ENCODE data around the gene TMEM175. TPM values are rescaled to one million over a fixed set of nuclear protein-coding genes. Genes with fewer than 3 reads are reported as not detected.

The TMEM175 gene
- total RNA-seq, 1 donor from 2014 or later: 30.3 TPM

DNA sequence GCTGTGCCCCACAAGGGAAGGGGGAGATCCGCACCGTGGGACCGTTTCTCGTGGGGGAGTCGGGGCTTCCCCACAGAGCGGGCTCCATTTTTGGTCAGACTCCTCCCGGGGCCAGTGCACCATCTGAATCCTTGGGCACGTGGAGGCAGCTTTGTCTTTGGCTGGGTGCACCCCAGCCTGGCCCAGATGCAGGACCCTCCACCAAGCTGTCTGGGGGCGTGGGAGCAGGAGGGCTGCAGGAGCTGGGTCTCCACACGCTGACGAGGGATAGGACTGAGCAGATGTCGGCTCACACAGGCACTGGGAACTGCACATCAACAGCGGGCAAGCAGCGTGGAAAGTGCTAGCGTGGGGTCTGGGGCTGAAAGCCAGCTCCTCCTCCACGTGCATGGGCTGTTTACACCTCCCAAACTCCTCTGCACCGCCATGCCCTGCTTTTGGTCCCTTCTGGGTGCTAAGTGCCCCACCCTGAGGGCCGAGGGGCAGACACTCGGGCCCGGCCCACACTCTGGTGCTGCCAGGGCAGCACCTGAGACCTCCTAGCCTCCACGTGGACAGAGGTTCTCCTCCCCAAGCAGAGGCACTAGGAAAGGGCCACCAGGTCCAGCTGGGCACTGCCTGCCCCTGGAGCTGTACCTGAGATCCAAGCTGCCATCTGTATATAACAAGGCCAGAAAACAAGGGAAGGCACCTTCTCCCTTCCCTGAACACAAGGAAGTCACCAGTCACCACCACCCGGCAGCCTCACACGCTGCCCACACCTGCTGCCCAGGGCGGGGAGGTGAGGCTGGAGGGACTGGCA, 27.3 kb downstream of the TMEM175 start:
- no peak for DNase-seq

GRCh38 chr4:960140-960635, 27.9 kb downstream of the TMEM175 start:
- DNase-seq: no peak

- DNase-seq: no peak
Observed at GRCh38 chr4:960636-961350, 28.5 kb downstream of the TMEM175 start.

DNA sequence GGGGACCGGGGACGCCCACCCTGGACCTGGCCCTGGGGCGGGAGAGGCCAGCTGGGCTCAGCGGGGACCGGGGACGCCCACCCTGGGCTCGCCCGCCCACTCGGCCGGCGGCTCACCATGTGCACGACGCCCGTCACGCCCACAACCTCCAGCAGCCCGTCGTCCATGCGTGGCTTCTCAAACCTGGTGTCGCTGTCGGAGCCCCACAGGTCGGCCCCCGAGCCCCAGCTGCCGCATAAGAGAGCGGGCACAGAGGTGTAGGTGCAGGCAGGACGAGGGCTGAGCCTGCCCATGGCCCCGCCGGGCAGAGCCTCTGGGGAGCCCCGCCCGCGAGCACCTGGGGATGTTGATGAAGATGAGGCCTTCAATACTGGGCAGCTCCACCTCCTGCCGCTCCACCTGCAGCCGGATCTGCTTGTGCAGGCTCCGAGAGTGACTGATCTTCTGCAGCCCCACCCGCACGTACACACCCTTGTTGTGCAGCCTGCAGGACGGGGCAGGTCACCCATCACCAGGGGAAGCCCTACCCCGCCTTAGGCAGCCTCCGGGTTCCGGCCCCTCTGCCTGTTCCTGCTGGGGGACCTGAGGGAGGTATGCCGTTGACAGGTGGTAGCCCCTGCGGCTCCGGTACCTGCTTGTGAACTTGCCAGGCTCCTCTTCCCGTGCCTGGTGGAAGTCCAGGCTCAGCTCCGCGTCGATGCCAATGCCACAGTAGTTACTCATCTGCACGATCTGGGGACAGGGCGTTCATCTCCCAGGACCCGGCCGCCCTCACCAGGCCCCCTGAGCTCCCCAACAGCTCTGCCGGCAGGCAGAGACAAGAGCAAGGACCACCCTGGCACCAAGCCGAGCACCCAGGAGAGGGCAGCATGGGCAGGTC, 29.3 kb downstream of the TMEM175 start:
- no peak for DNase-seq

DNA sequence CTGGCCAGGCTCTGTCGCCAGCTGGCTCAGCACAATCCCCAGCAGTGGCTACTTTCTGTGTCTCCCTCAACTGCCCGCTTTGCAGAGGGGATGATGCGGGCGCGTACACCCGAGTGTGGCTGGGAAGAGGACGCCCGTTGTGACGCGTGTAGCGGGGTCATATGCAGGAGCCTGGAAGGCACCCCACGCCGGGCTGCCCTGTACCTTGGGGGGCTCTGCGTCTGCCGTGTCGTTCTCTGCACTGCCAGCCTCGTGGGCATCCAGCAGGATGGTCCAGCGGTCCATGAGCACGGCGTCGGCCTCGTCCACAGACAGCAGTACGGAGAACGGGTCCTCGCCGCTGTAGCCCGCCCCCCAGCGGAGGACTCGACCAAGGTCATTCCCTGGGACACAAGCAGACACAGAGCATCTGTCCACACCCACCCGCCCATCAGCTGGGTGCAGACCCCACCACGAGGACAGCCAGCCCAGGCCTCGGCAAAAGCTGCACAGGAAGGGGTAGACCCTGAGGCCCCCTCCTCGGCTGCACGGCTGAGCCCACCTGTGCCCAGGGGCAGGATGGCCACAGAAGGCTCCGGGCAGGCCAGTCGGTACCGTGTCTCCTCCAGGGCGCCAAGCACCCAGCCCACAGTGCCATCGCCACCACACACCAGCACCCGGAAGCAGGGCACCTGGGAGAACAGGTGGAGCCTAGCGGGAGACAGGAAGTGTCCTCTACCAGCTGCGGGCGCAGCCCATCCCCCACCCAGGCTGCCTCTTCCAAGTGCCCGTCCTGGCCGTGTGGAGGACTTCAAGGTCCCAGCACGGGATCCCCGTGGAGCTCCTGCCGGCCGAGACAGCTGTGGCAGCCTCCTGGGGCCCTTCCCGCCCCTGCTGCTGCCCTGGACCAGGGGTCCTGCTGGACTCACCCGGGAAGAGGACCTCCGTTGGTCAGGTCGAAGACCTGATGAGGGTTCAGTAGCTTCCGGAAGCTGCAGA, 30.3 kb downstream of the TMEM175 start:
- DNase-seq: no peak

DNA sequence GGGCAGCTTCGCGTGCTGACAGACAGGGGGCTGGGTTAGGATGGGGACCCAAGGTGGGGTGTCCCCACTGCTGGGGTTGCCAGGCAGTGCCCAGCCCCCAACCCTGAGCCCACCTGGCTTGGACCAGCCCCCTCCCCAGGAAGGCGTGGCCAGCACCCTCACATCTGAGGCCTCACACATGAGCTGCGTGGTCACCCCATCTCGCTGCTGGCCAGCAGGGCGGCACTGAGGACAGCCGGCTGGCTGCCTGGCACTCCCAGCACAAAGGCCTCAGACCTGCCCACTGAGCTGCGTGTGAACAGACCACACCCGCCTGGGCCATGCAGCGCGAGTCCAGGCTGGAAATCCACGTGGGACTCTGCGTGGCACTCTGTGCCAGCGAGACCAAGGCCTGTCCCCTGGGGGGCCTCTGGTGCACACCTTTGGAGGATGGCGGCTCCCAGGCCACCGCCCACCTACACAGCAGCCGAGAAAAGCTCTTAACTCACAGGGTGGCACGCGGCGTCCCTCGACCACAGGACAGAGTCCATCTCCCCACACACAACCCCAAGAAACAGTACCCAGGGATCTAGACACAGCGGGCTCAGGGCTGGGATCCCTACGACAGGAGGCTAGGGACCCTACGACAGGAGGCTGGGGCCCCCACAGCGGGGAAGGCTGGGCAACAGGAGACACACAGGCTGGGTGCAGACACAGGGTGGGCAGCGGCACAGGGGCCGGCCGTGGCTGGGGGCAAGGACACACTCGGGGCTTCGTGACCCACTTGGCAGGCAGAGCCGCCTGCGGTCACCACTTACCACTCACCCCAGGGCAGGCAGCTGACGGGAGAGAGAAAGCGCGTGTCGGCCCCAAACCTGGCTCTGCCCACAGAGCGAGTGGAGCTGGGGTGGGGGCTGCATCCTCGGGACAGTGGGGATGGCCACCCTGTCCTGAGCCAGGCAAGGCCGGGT, 31.3 kb downstream of the TMEM175 start:
- no peak for DNase-seq

DNA sequence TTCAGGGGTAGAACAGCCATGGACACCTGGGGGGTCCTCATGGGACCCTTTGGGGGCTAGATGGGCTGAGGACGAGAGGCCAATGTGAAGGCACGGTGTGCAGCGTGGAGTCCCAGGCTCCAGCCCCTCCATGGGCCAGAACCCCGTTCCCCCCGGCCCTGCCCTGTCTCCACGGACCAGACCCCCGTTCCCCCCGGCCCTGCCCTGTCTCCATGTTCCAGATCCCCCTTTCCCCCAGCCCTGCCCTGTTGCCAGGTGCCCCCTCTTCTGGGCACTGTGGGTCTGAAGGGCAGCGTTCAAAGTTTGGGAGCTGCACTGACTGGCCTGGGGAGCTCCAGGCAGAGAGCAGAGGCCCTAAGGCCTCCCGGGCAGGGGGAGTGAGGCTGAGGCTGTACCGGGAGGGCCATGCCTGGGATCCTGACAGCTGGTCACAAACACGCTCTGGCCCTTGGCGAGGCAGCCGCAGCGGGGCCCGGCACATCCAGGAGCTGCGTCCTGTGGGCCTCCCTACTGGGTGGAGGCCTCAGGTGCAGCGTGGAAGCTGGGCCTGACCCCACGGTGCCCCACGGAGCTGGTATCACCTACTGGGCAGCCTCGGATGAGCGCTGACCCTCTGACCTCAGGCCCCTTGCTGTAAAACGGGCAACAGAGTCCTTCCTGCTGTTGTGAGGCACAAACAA, 32.2 kb downstream of the TMEM175 start:
- DNase-seq: no peak

DNA sequence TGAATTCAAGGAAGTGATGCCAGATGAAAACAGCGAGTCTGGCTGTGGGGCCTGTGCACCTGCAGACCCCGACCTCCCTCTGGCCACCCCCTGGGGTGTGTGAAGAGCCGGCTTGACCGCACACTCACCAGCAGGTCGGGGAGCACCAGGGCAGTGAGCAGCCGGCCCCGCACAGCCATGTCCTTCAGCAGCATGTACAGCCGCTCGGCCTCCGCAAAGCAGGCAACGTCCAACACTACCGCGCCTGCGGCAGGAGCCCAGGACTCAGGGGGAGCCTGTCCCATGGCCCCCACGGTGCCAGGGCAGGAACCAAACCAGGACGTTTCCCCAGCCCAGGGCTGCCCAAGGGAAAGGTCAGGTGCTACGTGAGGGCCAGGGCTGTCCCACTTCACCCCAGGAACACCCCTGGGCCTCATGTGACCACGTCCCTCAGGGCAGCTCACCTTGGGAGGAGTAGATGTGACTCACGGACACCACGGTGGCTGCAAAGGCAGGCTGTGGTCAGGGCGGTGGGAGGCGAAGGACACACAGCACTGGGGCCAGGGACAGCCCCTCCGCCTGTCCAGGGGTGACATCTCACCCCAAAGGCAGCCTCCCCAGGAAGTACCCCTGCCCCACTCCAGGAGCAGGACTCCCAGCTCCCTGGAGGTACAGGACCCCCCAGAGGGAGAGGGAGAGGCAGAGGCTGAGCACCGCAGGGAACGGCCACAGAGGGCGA, 32.9 kb downstream of the TMEM175 start:
- DNase-seq: no peak

GRCh38 chr4:965766-966134, 33.5 kb downstream of the TMEM175 start:
- no peak for DNase-seq

GRCh38 chr4:966266-967112, 34.2 kb downstream of the TMEM175 start:
- DNase-seq: no peak

DNA sequence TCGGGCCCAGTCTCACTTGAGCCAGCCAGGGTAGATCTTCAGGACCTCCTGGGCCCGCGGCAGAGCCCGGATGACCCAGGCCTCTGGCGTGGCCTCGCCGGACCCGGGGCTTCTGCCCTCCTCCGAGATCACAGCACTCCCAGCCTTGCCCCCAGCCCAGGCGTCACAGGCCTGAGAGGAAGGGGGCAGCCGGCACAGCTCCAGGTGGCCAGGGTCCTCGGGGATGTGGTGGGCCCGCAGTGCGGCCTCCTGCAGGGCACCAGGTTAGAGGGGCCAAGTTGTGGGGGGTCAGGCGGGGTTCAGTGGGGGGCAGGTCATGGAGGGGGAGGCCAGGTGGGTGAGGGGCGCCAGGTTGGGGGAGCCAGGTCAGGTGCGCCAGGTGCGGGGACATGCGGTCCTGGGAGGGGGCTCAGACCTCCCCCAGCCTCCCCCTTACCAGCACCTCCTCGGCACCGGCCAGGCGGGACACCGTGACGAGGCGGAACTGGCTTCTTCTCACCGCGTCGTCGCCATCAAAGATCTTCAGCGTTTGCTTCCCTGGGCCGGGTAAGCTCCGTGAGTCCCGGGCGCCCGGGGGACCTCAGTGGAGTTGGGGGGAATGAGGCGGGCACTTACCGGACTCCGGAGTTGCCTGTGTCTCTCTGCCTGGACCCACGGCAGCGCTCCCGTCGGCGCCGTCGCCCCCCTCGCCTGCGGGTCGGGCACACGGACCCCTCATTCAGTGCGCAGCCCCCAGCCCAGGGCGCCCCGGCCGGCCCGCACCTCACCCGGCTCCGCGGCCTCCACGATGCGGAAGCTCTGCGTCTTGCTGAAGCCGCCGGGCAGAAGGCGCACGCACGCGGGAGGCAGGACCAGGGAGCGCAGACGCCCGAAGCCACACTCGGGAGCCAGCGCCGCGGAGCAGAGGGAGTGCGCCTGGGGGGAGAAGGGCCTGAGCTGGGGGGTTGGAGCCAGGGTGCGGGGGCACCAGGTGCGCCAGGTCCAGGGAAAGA, 35.1 kb downstream of the TMEM175 start:
- DNase-seq: no peak

DNA sequence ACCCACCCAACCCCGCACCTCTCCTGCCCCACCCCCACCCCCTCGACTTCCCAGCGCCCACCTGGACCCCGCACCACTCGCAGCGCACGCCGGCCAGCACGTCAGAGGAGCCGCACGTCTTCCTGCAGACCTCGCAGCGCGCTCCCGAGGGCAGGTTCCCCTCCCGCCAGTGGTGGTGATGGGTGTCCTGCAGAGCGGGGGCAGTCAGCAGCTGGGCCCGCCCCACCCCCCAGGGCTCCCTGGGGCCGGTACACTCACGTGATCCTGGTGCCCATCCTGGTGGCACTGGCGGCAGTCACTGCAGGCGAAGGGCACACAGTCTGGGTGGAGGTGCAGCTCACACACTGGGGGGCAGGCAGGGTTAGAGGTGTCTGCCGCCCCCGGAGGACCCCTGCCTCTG, 36.0 kb downstream of the TMEM175 start:
- DNase-seq: no peak

GRCh38 chr4:968621-969394, 36.5 kb downstream of the TMEM175 start:
- DNase-seq: no peak

- DNase-seq: no peak
Observed at GRCh38 chr4:970046-970745, 37.9 kb downstream of the TMEM175 start.

DNA sequence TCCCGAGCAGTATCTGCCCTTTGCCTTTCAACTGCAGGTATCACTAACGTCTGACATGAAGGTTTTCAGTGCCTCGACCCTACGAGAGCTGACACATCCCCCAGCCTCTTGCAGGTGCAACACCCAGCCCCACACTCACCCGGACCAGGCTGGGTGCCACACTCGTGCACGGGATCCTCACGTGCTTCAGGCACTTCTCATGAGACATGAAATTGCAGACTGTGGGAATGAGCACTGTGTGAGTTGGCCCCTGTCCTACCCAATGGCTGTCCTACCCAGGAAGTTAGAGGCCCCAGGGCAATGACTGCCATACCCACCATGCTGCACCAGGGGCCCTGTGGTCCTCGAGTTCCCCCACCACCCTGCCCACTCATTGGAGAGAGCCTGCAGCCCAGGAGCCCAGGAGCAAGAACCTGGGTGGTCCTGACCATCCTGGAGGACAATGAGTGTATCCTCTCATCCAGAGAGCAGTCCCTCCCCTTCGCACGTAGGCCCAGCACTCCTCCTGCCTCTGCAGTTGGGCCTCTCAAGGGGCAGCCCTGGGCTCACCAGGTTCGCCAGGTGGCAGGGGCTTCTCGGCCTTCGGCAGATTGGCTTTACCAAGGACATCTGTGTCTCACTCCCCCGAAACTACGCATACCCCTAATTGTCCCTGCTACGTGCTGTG, 38.7 kb downstream of the TMEM175 start:
- no peak for DNase-seq

All from occipital lobe (tissue), 2 donors.